Left renal pelvis (tissue), 4 donors: Measurements from ENCODE around the gene RAD51D. TPM values are rescaled to one million over a fixed set of nuclear protein-coding genes. Genes with fewer than 3 reads are reported as not detected.
"Not testable (repeated sequence)": the region's sequence is repeated elsewhere in the genome, so short reads cannot be mapped to it uniquely, and the experiment has no call there.

Experiments
- DNase-seq, 4 donors: peaks; one replicate each; pipeline ENCODE4 v3.0.0-alpha.2; 2013; ENCODE audit warnings: low read depth in 4 of 4, low spot score in 3 of 4
- polyA plus RNA-seq, 4 donors: library from polyadenylated mRNA; unstranded; fragments of 120-200 nt; gene quantifications; one replicate each; pipeline ENCODE4 v1.2.1, GENCODE V29; 2013; ENCODE audit not compliant: insufficient read length in 4 of 4

Gene RAD51D
- polyA plus RNA-seq, 4 donors, result 8.7 to 13.6 (median 11.5) TPM

GRCh38 chr17:35073183-35073790, 46.4 kb downstream of the RAD51D start:
- no peak for DNase-seq

GRCh38 chr17:35069311-35069710, 50.3 kb downstream of the RAD51D start:
- DNase-seq, result no peak

DNA sequence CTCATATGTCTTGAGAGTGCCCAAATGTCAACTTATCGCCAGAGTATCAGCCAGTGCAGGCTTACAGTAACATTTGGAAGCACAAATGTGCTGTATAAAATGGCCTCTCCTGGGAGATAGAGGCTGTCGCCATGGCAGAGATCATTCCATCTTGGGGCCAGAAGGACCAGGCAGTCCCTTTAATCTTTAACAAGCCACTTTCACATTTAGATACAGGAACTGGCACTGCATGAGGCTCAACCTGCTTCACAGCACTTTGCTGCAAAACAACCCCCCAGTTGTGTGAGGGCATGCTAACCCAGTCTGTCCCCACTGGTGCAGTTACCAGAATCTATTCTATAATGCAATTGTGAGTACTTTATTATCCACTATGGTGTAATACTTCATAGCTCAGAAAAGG, 51.4 kb downstream of the RAD51D start:
- DNase-seq, result no peak

- DNase-seq, result no peak
Observed at GRCh38 chr17:35065880-35066279, 53.8 kb downstream of the RAD51D start.

- no peak for DNase-seq
Observed at GRCh38 chr17:35064516-35065215, 55.0 kb downstream of the RAD51D start.

- DNase-seq, result peak in 3 of 4 donors; percentile 38 to 72 (median 57)
Observed at GRCh38 chr17:35063514-35064223, 56.0 kb downstream of the RAD51D start, which contains the start of gene RFFL. TSS of gene RFFL (minus strand) at chr17:35063707. CDS start at chr17:35026553, 37,154 bp downstream.

GRCh38 chr17:35062308-35062707, 57.4 kb downstream of the RAD51D start:
- no peak for DNase-seq

- no peak for DNase-seq
Observed at GRCh38 chr17:35057332-35057915, 62.2 kb downstream of the RAD51D start.

- no peak for DNase-seq
Observed at GRCh38 chr17:35056013-35056412, 63.6 kb downstream of the RAD51D start.

- DNase-seq, result no peak
Observed at GRCh38 chr17:35053204-35053603, 66.5 kb downstream of the RAD51D start.

GRCh38 chr17:35052780-35053179, 66.9 kb downstream of the RAD51D start:
- DNase-seq, result no peak

GRCh38 chr17:35052241-35052610, 67.4 kb downstream of the RAD51D start:
- DNase-seq, result no peak

DNA sequence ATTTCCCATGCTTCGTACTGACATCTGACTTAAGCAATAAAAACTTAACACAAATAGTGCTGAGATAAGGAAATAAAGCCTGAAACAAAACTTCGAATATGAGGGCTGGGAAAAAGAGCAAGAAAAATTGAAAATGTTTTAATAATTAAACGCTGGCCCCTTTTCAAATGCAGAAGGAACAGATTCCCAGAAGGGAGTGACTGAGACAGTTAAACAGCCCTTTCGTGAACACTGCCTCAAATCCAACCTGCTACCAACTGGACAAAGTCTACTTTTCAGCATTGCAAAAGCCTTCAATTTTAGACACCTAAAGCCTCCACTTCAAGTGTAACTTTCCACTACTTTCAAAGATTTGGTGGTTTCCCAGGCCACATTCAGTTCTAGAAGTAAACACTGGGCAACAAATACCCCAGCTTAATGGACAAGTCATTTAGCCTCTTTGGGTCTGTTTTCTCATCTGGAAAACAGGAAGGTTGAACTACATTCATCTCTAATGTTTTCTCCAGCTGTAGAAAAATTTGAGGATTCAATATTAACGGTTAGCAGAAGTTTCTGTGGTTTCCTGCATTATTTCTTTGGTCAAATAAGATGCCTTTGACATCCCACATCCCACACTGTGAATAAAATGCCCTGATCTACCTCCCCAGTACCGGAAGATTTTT, 68.0 kb downstream of the RAD51D start:
- DNase-seq, result no peak

- no peak for DNase-seq
Observed at GRCh38 chr17:35051183-35051578, 68.5 kb downstream of the RAD51D start.

GRCh38 chr17:35050170-35050569, 69.5 kb downstream of the RAD51D start:
- no peak for DNase-seq

GRCh38 chr17:35048685-35049379, 70.8 kb downstream of the RAD51D start:
- no peak for DNase-seq

DNA sequence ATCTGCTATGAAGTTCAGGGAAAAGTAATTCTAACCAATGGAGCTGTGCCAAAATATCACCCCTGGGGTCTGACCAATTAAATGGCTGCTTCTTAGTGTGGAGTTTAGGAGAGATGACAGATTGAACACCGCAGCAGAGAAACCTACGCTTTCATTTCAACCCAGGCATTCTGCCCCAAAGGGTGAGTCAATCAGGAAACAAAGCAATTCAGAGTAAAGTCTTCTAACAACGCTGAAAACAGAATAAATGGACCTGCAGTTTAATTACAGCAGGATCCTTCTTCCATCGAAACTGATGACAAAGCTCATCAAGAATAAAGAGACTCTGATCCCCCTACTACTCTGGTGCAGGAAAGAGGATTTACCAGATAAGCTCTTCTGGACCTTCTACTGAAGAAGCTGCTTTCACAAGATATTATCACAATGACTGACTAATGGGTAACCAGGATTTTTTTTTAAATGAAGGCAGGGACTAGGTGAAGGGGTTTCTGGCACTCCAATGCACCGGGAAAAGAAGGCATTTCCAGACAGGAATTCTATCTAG, 72.8 kb downstream of the RAD51D start:
- DNase-seq, result no peak

GRCh38 chr17:35046245-35046644, 73.4 kb downstream of the RAD51D start:
- DNase-seq, result no peak

GRCh38 chr17:35045458-35045979, 74.1 kb downstream of the RAD51D start:
- not testable (repeated sequence) for DNase-seq

- DNase-seq, result no peak
Observed at GRCh38 chr17:35044181-35044580, 75.5 kb downstream of the RAD51D start.
